GM18519 (cell line): ENCODE results near the gene TFPT.

Experiments
- ATAC-seq: cut with Tn5 transposase; IDR thresholded peaks from one replicate; pipeline ENCODE4 v1.9.1; 2021; ENCODE audit warnings: mild to moderate bottlenecking, moderate library complexity; ENCODE audit not compliant: unreplicated experiment, low FRiP score

The TFPT gene

GRCh38 chr19:54149021-54149812 is 33.8 kb upstream of the TFPT start:
- no peak for ATAC-seq

GRCh38 chr19:54148158-54148557 is 32.7 kb upstream of the TFPT start:
- ATAC-seq = no peak

- no peak for ATAC-seq
These were observed 32.2 kb upstream of the TFPT start for GRCh38 chr19:54147676-54148075.

DNA sequence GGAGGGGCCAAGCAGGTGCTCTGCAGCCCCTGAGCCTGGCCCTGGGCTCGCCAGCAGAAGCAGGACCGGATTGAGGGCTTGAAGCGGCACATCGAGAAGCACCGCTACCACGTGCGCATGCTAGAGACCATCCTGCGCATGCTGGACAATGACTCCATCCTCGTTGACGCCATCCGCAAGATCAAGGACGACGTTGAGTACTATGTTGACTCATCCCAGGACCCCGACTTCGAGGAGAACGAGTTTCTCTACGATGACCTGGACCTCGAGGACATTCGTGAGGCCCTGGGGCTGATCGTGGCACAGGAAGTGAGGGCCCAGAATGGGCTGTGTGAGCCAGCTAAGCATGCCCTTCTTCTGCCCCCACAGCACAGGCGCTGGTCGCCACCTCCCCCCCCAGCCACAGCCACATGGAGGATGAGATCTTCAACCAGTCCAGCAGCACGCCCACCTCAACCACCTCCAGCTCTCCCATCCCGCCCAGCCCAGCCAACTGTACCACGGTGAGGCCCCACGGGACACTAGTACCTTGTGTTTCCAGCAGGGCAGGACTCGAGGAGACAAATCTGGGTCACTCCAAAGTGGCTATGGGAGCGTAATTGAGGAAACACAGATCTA is 30.2 kb upstream of the TFPT start:
- ATAC-seq = no peak

DNA sequence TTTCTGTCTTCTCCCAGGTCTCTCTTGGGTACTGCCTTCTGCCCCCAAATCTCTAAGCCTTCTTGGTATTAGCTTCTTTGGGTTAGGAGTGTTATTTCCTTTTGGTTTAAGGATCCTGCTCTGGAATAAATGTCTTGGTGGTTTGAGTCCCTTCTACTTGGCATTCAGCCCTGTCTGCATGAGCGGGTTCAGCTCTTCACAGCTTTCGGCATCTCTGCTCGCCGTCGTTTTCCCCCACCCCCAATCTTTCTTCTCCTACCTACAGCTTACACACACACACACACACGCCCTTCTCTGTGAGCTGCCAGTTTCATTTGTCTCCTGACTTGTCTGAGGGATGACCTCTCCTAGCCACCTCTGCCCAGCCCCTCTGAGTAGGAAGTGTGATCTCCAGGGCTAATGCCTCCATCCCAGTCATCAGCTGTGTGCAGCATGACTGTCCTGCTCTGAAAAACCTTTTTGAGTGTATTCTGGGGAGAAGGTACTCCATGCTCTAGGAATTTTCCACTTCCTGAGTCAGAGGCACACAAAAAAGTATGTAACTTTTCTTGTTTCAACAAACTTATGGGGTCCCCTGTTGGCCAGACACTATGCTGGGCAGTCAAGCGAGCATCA is 26.8 kb upstream of the TFPT start:
- ATAC-seq = no peak

- ATAC-seq = no peak
These were observed 25.9 kb upstream of the TFPT start for GRCh38 chr19:54141356-54141755.

- ATAC-seq = no peak
These were observed 23.2 kb upstream of the TFPT start for GRCh38 chr19:54138489-54139256.

DNA sequence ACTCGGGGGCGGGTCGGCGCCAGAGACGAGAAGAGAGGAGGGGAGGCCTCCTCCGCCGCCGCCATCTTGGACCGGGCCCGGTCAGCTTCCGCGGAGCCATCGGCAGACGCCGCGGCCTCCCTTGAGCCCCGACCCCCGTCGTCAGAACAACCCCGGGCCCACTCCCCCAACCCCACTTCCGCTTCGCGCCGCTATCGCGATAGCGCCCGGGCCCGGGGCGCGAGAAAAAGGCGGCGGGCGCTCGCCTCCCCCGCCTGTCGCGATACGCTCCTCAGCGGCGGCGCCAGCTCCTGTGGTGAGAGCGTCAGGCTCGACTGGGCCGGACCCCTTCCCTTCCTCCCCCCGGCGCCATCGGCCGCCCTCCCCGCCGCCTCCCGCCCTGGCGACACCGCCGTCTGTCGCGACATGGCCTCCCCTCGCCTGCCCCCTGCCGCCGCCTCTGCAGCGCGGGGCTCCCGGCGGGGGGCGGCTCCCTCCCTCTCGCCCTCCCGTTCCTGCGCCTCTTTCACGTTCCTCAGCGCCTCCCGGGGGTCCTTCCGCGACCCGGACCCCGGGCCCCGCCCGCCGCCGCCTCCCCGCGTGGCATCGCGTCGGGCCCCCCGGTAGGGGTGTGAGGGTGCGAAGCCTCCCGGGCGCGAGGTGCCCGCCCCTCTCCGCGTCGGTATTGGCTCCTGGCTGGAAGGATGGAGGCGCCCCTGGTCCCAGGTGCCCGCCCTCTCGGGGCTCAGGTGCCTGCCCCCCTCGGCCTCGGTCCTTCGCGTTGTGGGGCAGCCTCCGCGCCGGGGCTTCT is 22.4 kb upstream of the TFPT start, which contains the start of gene CNOT3:
Gene CNOT3 (plus strand): TSS at position 64 of the 790 bp plus-strand sequence. CDS start 5,217 bp downstream, outside the sequence.
- ATAC-seq = no peak

DNA sequence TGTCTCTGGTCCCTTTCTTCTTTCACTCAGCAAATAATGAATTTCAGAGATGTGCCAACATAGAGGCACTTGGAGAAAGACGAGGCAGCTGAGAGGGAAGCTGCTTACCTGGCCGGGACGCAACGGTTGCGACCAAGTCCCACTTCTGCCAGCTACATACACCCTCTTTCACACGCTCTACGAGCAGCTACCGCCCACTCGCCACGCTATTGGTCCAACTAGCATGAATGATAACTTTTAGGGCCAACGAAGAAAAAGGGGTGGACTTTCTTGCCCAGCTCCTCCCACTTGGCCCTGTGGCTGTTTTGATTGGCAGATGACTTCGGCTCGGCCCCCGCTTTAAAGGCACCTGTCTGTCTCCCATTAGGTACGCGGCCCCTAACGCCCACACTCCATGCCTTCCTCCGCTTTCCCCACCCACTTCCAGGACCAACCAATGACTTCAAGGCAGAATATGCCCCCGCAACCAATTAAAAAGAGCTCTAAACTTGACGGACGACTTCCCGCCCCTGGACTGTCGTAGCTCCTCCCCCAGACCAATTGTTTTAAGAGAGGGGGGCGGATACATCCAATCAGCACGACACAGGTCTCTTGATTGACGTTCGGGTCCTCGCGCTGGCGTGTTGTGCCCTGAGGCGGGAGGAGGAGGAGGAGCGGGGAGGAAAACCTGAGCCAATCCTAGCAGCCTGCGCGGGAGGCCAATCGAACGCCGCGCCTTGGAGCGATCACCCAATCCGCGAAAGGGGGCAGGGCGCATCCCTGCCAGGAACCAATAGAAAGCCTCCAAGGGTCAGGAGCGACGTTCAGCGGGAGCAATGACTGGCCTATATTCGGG is 21.6 kb upstream of the TFPT start:
- peak; percentile 63 for ATAC-seq

GRCh38 chr19:54136086-54136863 is 20.8 kb upstream of the TFPT start:
- ATAC-seq = no peak

DNA sequence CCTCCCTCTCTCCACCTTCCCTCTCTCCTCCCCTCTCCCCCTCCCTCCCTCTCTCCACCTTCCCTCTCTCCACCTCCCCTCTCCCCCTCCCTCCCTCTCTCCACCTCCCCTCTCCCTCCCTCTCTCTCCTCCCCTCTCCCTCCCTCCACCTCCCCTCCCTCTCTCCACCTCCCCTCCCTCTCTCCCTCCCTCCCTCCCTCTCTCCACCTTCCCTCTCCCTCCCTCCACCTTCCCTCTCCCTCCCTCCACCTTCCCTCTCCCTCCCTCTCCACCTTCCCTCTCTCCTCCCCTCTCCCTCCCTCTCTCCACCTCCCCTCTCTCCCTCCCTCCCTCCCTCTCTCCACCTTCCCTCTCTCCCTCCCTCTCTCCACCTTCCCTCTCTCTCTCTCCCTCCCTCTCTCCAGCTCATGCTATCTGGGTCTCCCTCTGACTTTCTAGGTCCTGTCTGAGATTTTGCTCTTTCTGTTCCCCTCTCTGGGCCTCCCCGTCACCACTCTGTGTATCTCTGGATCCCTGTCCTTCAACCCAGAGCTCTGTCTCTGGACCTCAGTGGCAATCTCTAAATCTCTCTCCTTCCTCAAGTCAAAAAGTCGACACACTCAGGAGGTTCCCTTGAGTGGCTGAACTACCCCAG is 18.6 kb upstream of the TFPT start:
- ATAC-seq = no peak

GRCh38 chr19:54133312-54133956 is 18.0 kb upstream of the TFPT start:
- no peak for ATAC-seq

GRCh38 chr19:54129617-54129996 is 14.2 kb upstream of the TFPT start:
- ATAC-seq = no peak

DNA sequence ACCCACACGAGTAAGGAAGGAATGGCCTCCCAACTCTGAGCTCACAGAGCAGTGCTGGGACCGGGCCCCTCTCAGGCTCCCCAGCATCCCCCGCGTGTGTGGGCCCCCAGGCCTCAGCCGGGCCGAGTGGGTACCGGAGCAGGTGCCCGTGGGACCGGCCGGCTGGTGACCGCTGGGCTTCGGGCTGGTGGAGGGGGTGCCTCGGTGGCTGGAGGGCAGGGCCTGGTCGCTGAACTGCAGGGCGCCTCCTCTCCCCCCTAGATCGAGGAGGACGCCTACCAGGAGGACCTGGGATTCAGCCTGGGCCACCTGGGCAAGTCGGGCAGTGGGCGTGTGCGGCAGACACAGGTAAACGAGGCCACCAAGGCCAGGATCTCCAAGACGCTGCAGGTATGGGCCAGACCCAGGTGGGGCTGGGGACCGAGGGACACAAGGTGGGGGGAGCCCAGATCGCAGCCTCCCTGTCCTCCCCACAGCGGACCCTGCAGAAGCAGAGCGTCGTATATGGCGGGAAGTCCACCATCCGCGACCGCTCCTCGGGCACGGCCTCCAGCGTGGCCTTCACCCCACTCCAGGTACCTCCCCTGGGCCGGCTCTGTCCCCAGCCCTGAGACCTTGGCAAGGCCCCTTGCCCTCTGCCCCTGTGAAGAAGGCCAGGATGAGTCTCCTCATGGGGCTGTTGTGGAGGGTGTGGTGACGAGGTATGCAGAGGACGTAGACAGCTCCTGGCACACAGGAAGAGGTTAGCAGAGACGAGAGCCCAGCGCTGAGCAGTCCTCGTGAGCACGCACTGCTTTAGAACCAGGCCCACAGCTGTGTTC is 13.5 kb upstream of the TFPT start:
- no peak for ATAC-seq

DNA sequence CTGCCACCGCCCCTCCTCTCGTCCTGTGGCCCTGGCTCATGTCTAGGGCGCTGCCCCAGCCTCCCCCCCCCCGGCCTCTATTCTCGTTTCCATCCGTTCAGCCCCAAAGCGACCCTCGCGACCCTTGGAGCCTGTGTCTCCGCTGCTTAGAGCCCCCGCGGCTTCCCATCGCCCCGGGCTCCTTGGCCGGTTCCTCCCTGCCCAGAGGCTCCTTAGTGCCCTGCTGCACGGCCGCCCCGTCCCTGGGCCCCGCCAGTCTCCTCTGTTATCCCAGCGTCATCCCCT is 12.9 kb upstream of the TFPT start:
- no peak for ATAC-seq

DNA sequence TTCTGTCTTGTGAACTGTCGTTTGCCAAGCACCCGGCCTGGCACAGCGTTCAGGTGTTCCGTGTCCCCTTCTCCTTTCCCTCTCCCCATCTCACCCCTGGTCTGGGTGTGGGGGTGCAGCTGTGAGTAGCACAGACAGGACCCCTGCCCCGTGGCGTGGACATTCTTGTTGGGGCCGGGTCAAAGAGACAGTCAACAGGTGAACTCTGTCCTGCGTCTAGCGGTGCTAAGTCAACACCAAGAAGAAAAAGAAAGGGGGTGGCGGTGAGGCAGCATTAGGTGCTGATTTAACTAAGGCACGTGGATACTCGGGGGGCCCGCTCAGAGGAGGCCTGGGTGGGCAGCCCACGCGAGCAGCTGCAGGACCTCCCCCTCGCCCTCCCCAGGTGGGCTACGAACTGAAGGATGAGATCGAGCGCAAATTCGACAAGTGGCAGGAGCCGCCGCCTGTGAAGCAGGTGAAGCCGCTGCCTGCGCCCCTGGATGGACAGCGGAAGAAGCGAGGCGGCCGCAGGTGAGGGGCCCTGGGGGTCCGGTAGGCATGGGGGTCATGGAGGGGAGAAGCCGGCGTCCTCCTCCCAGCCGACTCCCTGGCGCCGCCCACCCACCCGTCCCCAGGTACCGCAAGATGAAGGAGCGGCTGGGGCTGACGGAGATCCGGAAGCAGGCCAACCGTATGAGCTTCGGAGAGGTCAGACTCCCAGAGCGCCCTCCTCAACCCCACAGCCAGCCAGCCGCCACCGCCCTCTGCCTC is 12.4 kb upstream of the TFPT start:
- no peak for ATAC-seq
